GM23338 (cell line): ENCODE data around the gene GNPDA2. TPM values are rescaled to one million over a fixed set of nuclear protein-coding genes. Genes with fewer than 3 reads are reported as not detected.

Experiments used
- ATAC-seq: fragments of 200-7000 bp; cut with Tn5 transposase; 3 replicates; pipeline ENCODE4 v1.9.1; 2020
- DNase-seq: peaks from one replicate; pipeline ENCODE4 v3.0.0-alpha.2; 2015; ENCODE audit warnings: low spot score
- H2AFZ ChIP-seq: fragments of 200-600 bp; sonication (generic); 2 replicates; pipeline ENCODE4 v1.8.0; 2016; ENCODE audit warnings: antibody characterized with exemption, mild to moderate bottlenecking, moderate library complexity
- H3F3A ChIP-seq: fragments of 200-600 bp; sonication (generic); replicated peaks from 2 replicates; pipeline ENCODE4 v1.8.0; 2017; ENCODE audit warnings: antibody characterized with exemption, mixed run types, low read depth
- H3K27ac ChIP-seq: fragments of 200-600 bp; sonication (generic); 2 replicates; pipeline ENCODE4 v1.6.1; 2016; ENCODE audit warnings: low read depth
- H3K27me3 ChIP-seq: fragments of 200-600 bp; sonication (generic); 2 replicates; pipeline ENCODE4 v1.8.0; 2016; ENCODE audit warnings: mild to moderate bottlenecking, mixed run types, moderate library complexity; ENCODE audit not compliant: insufficient read depth
- H3K36me3 ChIP-seq: fragments of 200-600 bp; sonication (generic); 2 replicates; pipeline ENCODE4 v1.8.0; 2016; ENCODE audit warnings: mild to moderate bottlenecking; ENCODE audit not compliant: insufficient read depth
- H3K4me1 ChIP-seq: fragments of 200-600 bp; sonication (generic); 2 replicates; pipeline ENCODE4 v1.8.0; 2016; ENCODE audit warnings: mild to moderate bottlenecking, moderate library complexity; ENCODE audit not compliant: insufficient read depth
- H3K4me2 ChIP-seq: fragments of 200-600 bp; sonication (generic); 2 replicates; pipeline ENCODE4 v1.7.1; 2017; ENCODE audit warnings: mixed run types
- H3K4me3 ChIP-seq: fragments of 200-600 bp; sonication (generic); 2 replicates; pipeline ENCODE4 v1.6.1; 2016; ENCODE audit warnings: mixed run types
- H3K79me2 ChIP-seq: fragments of 200-600 bp; sonication (generic); replicated peaks from 2 replicates; pipeline ENCODE4 v1.8.0; 2017; ENCODE audit warnings: mild to moderate bottlenecking; ENCODE audit not compliant: insufficient read depth
- H3K9me2 ChIP-seq: fragments of 200-600 bp; sonication (generic); 2 replicates; pipeline ENCODE4 v1.8.0; 2017; ENCODE audit not compliant: insufficient read depth
- H4K20me1 ChIP-seq: fragments of 200-600 bp; sonication (generic); replicated peaks from 2 replicates; pipeline ENCODE4 v1.8.0; 2017; ENCODE audit warnings: mild to moderate bottlenecking; ENCODE audit not compliant: insufficient read depth
- H3K27ac Mint-ChIP-seq: 2 replicates; pipeline ENCODE4 v1.8.0; 2020; ENCODE audit warnings: inconsistent platforms, mild to moderate bottlenecking, moderate library complexity, mixed read lengths
- H3K27me3 Mint-ChIP-seq: 3 replicates; pipeline ENCODE4 v1.8.0; 2022; ENCODE audit warnings: low read depth, mild to moderate bottlenecking, moderate library complexity, mixed read lengths, inconsistent platforms; ENCODE audit not compliant: insufficient read depth, poor library complexity
- H3K36me3 Mint-ChIP-seq: 3 replicates; pipeline ENCODE4 v1.8.0; 2021; ENCODE audit warnings: low read depth, mild to moderate bottlenecking, inconsistent platforms, moderate library complexity, mixed read lengths
- H3K4me1 Mint-ChIP-seq: 3 replicates; pipeline ENCODE4 v1.8.0; 2020; ENCODE audit warnings: mild to moderate bottlenecking, inconsistent platforms, mixed read lengths
- H3K4me3 Mint-ChIP-seq: 3 replicates; pipeline ENCODE4 v1.8.0; 2021; ENCODE audit warnings: moderate library complexity, mild to moderate bottlenecking, inconsistent platforms, mixed read lengths
- H3K9me3 Mint-ChIP-seq: 3 replicates; pipeline ENCODE4 v1.8.0; 2020; ENCODE audit warnings: moderate library complexity, mild to moderate bottlenecking, inconsistent platforms, mixed read lengths
- CREB1 ChIP-seq: fragments of 250-450 bp; sonication (Bioruptor Pico); IDR thresholded peaks from 2 replicates; pipeline ENCODE4 v1.5.0; 2020; ENCODE audit warnings: low read depth, mild to moderate bottlenecking, moderate library complexity
- EZH2 ChIP-seq: fragments of 200-600 bp; sonication (generic); IDR thresholded peaks from one replicate; pipeline ENCODE4 v1.8.0; 2017; ENCODE audit warnings: antibody characterized with exemption, mild to moderate bottlenecking, low read depth; ENCODE audit not compliant: unreplicated experiment
- EZH2phosphoT487 ChIP-seq: fragments of 200-600 bp; sonication (generic); IDR thresholded peaks from one replicate; pipeline ENCODE4 v1.8.1; 2018; ENCODE audit warnings: antibody characterized with exemption; ENCODE audit not compliant: unreplicated experiment
- JUNB ChIP-seq: IDR thresholded peaks from one replicate; pipeline ENCODE4 v1.6.1; 2016; ENCODE audit warnings: antibody characterized with exemption; ENCODE audit not compliant: unreplicated experiment
- NANOG ChIP-seq: IDR thresholded peaks from 2 replicates; pipeline ENCODE4 v1.6.1; 2016; ENCODE audit warnings: antibody characterized with exemption, borderline replicate concordance
- POLR2AphosphoS5 ChIP-seq: IDR thresholded peaks from 2 replicates; pipeline ENCODE4 v1.6.1; 2016; ENCODE audit warnings: antibody characterized with exemption, low read depth
- STAT1 ChIP-seq: IDR thresholded peaks from one replicate; pipeline ENCODE4 v1.6.1; 2016; ENCODE audit warnings: antibody characterized with exemption; ENCODE audit not compliant: unreplicated experiment
- ZNF114 ChIP-seq: fragments of 250-450 bp; sonication (Bioruptor Pico); IDR thresholded peaks from 2 replicates; pipeline ENCODE4 v1.5.0; 2020; ENCODE audit warnings: mild to moderate bottlenecking, moderate library complexity
- ZNF331 ChIP-seq: fragments of 250-450 bp; sonication (Bioruptor Pico); IDR thresholded peaks from 2 replicates; pipeline ENCODE4 v1.5.0; 2020; ENCODE audit warnings: low read depth, mild to moderate bottlenecking, moderate library complexity
- ZNF462 ChIP-seq: fragments of 250-450 bp; sonication (Bioruptor Pico); IDR thresholded peaks from 2 replicates; pipeline ENCODE4 v1.5.0; 2020; ENCODE audit warnings: mild to moderate bottlenecking, moderate library complexity
- polyA plus RNA-seq: library from polyadenylated mRNA; unstranded; fragments of >200 nt; fragmentation: Nextera tagmentation; extraction: Ambion mirVana; gene quantifications from 2 replicates; pipeline ENCODE4 v1.2.1, GENCODE V29; 2016
- total RNA-seq: library from RNA; depleted of rRNA; stranded (reverse); fragments of >200 nt; shearing (Covaris generic); gene quantifications from 2 replicates; pipeline ENCODE4 v1.2.3, GENCODE V29; 2014
- TF ChIP-seq, protein P1 (sequence below): IDR thresholded peaks from one replicate; pipeline ENCODE4 v1.6.1; 2018; ENCODE audit warnings: antibody characterized with exemption; ENCODE audit not compliant: unreplicated experiment
- TF ChIP-seq, protein P2 (sequence below), 2 experiments: fragments of 200-600 bp in 1 of 2; sonication (generic) in 1 of 2; conservative IDR thresholded peaks; 2 replicates each; pipeline versions ENCODE4 v1.5.1 to v1.6.1; 2016 to 2017; ENCODE audit warnings: antibody characterized with exemption in 2 of 2, low read depth in 2 of 2, mild to moderate bottlenecking in 2 of 2, moderate library complexity in 1 of 2
- TF ChIP-seq, protein P3 (sequence below): IDR thresholded peaks from 2 replicates; pipeline ENCODE4 v1.6.1; 2016; ENCODE audit warnings: antibody characterized with exemption

GNPDA2 gene
- total and polyA plus RNA-seq, 2 experiments from 2014 or later: 6.4 to 7.7 TPM

DNA sequence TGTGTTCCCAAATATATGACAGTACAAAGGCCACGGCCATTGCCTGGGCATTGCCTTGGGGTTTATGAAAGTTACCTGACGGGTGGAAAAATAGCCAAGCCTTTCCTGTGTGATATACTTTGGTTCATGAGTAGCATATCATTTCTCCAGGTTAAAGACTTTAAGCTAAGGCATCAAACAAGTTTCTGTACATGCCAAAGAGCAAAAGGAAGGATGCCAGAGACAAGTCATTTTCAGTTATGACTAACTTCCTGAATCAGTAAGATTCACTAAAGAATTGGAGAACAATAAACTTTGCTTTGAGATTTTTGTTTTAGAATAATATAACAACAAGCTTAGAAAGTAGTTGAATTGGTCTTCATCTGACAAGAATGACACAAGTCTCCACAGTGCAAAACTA, 57.8 kb downstream of the GNPDA2 start:
- Histone ChIP-seq H3K4me2 (no peak overlapping the region), H3F3A (no peaks in the 10 kb centered on the region), H3K4me3 (no peak overlapping the region), H3K27ac (no peak overlapping the region), H3K79me2 (no peaks in the 10 kb centered on the region), H3K9me2 (no peaks in the 10 kb centered on the region), H3K36me3 (no peaks in the 10 kb centered on the region), H3K27me3 (no peaks in the 10 kb centered on the region), H3K4me1 (no peaks in the 10 kb centered on the region), H4K20me1 (no peaks in the 10 kb centered on the region), H2AFZ (no peak overlapping the region)
- ATAC-seq (no peak), DNase-seq (no peak)
- Mint-ChIP-seq H3K9me3 (no peaks in the 10 kb centered on the region), H3K4me1 (peaks cover under 1% of the 10 kb centered on the region; the same call in 2 of the 3 replicates), H3K27ac (no peak overlapping the region), H3K36me3 (no peaks in the 10 kb centered on the region), H3K27me3 (no peaks in the 10 kb centered on the region), H3K4me3 (no peak overlapping the region)
- no peak for TF ChIP-seq ZNF114 (CRISPR knock-in tag)
- no peak for TF ChIP-seq JUNB
- TF ChIP-seq, protein P1, sequence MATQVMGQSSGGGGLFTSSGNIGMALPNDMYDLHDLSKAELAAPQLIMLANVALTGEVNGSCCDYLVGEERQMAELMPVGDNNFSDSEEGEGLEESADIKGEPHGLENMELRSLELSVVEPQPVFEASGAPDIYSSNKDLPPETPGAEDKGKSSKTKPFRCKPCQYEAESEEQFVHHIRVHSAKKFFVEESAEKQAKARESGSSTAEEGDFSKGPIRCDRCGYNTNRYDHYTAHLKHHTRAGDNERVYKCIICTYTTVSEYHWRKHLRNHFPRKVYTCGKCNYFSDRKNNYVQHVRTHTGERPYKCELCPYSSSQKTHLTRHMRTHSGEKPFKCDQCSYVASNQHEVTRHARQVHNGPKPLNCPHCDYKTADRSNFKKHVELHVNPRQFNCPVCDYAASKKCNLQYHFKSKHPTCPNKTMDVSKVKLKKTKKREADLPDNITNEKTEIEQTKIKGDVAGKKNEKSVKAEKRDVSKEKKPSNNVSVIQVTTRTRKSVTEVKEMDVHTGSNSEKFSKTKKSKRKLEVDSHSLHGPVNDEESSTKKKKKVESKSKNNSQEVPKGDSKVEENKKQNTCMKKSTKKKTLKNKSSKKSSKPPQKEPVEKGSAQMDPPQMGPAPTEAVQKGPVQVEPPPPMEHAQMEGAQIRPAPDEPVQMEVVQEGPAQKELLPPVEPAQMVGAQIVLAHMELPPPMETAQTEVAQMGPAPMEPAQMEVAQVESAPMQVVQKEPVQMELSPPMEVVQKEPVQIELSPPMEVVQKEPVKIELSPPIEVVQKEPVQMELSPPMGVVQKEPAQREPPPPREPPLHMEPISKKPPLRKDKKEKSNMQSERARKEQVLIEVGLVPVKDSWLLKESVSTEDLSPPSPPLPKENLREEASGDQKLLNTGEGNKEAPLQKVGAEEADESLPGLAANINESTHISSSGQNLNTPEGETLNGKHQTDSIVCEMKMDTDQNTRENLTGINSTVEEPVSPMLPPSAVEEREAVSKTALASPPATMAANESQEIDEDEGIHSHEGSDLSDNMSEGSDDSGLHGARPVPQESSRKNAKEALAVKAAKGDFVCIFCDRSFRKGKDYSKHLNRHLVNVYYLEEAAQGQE: no peak
- TF ChIP-seq CREB1 (CRISPR knock-in tag): no peak
- TF ChIP-seq, protein P2, sequence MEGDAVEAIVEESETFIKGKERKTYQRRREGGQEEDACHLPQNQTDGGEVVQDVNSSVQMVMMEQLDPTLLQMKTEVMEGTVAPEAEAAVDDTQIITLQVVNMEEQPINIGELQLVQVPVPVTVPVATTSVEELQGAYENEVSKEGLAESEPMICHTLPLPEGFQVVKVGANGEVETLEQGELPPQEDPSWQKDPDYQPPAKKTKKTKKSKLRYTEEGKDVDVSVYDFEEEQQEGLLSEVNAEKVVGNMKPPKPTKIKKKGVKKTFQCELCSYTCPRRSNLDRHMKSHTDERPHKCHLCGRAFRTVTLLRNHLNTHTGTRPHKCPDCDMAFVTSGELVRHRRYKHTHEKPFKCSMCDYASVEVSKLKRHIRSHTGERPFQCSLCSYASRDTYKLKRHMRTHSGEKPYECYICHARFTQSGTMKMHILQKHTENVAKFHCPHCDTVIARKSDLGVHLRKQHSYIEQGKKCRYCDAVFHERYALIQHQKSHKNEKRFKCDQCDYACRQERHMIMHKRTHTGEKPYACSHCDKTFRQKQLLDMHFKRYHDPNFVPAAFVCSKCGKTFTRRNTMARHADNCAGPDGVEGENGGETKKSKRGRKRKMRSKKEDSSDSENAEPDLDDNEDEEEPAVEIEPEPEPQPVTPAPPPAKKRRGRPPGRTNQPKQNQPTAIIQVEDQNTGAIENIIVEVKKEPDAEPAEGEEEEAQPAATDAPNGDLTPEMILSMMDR (conservative IDR thresholded peaks at IDR 0.05; ENCODE audit: low read depth in 2 of 2): no peak
- TF ChIP-seq STAT1: no peak
- TF ChIP-seq ZNF331: no peak
- TF ChIP-seq, protein P3, sequence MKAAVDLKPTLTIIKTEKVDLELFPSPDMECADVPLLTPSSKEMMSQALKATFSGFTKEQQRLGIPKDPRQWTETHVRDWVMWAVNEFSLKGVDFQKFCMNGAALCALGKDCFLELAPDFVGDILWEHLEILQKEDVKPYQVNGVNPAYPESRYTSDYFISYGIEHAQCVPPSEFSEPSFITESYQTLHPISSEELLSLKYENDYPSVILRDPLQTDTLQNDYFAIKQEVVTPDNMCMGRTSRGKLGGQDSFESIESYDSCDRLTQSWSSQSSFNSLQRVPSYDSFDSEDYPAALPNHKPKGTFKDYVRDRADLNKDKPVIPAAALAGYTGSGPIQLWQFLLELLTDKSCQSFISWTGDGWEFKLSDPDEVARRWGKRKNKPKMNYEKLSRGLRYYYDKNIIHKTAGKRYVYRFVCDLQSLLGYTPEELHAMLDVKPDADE: no peak
- TF ChIP-seq NANOG: no peak
- TF ChIP-seq POLR2AphosphoS5: no peak
- TF ChIP-seq EZH2: no peak
- TF ChIP-seq EZH2phosphoT487: no peak
- no peak for TF ChIP-seq ZNF462 (CRISPR knock-in tag)
